Central memory CD8-positive, alpha-beta T cell (primary cell): ENCODE data around the gene RABEP2.

Source experiments
- ATAC-seq: fragments of 150-1000 bp; cut with Tn5 transposase; replicated peaks from 2 replicates; pipeline ENCODE4 v1.10.0; 2022; ENCODE audit warnings: mild to moderate bottlenecking, moderate FRiP score, moderate number of reproducible peaks; ENCODE audit not compliant: poor library complexity, severe bottlenecking; ENCODE audit errors: extremely low read depth
- DNase-seq, 2 donors: peaks; one replicate each; pipeline ENCODE4 v3.0.0; 2021; ENCODE audit warnings: low spot score in 2 of 2
- H3K27ac Mint-ChIP-seq: one replicate; pipeline ENCODE4 v1.8.0; 2022; ENCODE audit warnings: low read depth, mild to moderate bottlenecking, moderate library complexity, mixed read lengths
- H3K27me3 Mint-ChIP-seq: one replicate; pipeline ENCODE4 v1.8.0; 2022; ENCODE audit warnings: mixed read lengths
- H3K36me3 Mint-ChIP-seq: one replicate; pipeline ENCODE4 v1.8.0; 2022; ENCODE audit warnings: mild to moderate bottlenecking, moderate library complexity, mixed read lengths; ENCODE audit not compliant: insufficient read depth
- H3K4me1 Mint-ChIP-seq: one replicate; pipeline ENCODE4 v1.8.0; 2022; ENCODE audit warnings: mixed read lengths
- H3K4me3 Mint-ChIP-seq: one replicate; pipeline ENCODE4 v1.8.0; 2022; ENCODE audit warnings: mild to moderate bottlenecking, moderate library complexity, mixed read lengths
- H3K9me3 Mint-ChIP-seq: one replicate; pipeline ENCODE4 v1.8.0; 2022; ENCODE audit warnings: mixed read lengths

RABEP2 gene

DNA sequence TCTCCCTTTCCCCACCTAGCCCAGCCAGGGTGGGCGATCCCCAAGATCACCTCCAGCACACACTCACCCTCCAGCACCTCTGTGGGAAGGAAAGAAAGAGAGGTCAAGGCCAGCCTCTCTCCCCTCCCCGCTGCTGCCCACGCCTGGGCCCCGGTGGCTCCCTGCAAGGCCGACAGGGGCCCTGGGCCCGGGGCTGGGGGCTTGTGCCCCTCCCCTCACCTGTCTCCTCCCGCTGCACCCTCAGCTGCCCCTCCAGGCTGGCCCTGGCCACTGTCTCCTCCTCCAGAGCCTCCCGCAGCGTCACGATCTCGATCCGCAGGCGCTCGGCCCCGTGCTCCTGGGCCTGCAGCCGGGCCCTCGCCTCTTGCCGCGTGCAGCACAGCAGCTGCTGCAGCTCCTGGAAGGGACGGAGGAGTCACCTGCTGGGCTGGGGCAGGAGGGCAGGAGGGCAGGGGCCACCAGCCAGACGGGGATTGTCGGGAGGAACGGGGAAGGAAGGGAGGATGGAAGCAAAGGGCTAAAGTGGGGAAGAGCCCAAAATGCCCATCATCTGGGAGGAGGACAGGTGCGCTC lies 19.2 kb downstream of the RABEP2 start:
- no peak for ATAC-seq
- Mint-ChIP-seq H3K4me3 (no peak overlapping the region), H3K27ac (no peak overlapping the region), H3K36me3 (peaks cover 21% of the 10 kb centered on the region), H3K4me1 (no peaks in the 10 kb centered on the region), H3K9me3 (no peaks in the 10 kb centered on the region), H3K27me3 (no peaks in the 10 kb centered on the region)
- no peak for DNase-seq

DNA sequence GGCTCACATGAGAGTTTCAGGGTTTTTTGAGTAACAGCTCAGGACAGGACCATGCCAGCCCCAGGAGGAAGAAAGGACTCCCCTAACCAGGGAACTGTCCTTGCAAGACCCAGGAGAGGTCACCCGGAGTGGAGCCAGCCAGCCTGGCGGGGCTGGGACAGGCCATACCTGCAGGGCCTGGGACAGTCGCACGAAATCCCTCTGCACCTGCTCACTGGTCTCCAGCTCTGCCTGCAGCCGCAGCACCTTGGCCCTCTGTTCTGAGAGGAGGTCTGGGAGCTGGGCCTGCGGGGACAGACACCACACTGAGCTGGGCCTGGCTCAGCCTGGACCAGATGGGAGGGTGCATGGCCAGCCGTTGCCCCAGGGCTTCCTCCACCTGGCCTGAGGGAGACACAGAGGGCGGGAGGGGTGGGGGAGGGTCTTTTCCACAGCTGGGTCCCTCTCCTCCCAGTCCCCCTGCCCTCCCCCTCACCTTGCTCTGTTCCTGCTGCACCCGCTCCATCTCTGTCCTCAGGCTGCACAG lies 19.7 kb downstream of the RABEP2 start:
- Mint-ChIP-seq H3K9me3 (no peaks in the 10 kb centered on the region), H3K36me3 (peaks cover 17% of the 10 kb centered on the region), H3K4me1 (no peaks in the 10 kb centered on the region), H3K27ac (no peak overlapping the region), H3K4me3 (no peak overlapping the region), H3K27me3 (no peaks in the 10 kb centered on the region)
- DNase-seq (no peak), ATAC-seq (no peak)

DNA sequence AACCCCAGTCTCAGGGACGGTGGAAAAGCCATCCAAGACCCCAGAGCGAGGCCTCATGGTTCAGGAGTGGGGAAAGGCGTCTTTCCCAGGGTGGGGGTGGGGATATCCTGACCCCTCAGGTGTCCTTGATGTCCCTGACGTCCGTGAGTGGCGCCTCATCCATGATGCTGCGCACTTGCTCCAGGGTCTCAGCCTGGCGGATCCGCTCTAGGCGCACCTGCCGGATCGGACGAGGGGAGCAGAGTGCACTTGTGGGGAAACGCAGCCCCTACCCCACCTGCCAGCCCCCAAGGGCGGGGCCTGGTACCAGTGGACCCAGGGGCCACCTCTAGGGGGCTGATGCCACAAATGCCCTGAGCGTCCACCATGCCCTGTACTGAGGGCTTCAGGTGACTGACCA lies 20.2 kb downstream of the RABEP2 start:
- no peak for ATAC-seq
- no peak overlapping the region for H3K4me3 Mint-ChIP-seq
- H3K27ac Mint-ChIP-seq: no peak overlapping the region
- H3K36me3 Mint-ChIP-seq: peaks cover 14% of the 10 kb centered on the region
- no peaks in the 10 kb centered on the region for H3K4me1 Mint-ChIP-seq
- no peaks in the 10 kb centered on the region for H3K9me3 Mint-ChIP-seq
- H3K27me3 Mint-ChIP-seq: no peaks in the 10 kb centered on the region
- no peak for DNase-seq

DNA sequence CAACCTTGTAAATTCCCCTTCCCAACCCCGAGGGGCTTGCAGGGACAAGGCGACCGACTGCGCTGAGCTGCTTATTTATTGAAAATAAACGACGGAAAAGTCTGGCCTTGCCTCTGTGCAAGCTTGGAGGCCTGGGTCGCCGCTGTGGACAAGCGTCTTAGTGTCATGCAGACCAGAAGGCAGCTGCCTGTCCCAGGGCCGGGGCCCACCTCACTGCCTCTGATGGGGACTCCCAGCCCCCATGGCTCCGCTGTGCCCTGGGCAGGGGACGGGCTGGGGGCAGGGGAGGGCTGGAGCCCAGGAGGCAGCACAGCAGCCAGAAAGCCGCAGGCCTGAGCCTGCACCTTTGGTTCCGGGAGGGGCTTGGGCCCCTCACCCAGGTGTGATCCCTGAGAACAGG lies 20.7 kb downstream of the RABEP2 start:
- H3K27ac Mint-ChIP-seq: no peak overlapping the region
- peaks cover 12% of the 10 kb centered on the region for H3K36me3 Mint-ChIP-seq
- H3K4me3 Mint-ChIP-seq: no peak overlapping the region
- DNase-seq: no peak
- no peaks in the 10 kb centered on the region for H3K4me1 Mint-ChIP-seq
- no peaks in the 10 kb centered on the region for H3K9me3 Mint-ChIP-seq
- no peak for ATAC-seq
- no peaks in the 10 kb centered on the region for H3K27me3 Mint-ChIP-seq

DNA sequence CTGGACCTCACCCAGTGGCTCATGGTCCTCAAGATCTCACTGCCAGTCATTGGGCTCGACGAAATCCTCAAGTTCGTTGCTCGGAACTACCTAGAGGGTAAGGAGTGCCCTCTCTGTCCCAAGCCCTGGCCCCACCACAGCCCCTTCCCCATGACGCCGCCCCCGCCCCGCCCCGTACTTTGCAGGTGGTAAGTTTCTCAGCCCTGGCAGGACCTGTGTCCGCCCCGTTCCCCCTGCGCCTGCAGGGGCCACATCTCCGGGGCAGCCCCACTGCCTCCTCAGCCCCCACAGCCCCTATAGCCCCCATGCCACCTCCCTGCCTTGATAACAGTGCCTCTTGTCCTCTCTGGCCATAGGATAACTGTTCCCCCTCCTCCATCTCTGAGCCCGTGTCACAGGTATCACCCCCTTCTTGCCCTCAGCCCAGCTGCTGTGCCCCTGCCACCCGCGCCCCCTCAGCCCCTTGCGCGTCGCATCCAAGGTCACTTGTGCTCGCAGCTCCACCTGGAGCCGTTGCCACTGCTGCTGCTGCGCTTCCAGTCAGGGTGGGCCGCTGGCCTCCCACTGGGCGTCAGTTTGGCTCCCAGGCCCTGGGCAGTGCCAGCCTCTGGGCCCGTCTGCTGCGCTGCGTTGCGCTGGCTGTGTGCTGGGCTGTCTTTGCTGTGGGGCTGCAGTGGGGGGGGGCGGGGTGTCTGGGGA lies 21.5 kb downstream of the RABEP2 start:
- Mint-ChIP-seq H3K27ac (no peak overlapping the region), H3K36me3 (peaks cover 12% of the 10 kb centered on the region), H3K4me1 (no peaks in the 10 kb centered on the region), H3K27me3 (no peaks in the 10 kb centered on the region), H3K4me3 (no peak overlapping the region), H3K9me3 (no peaks in the 10 kb centered on the region)
- DNase-seq: no peak
- ATAC-seq: no peak

DNA sequence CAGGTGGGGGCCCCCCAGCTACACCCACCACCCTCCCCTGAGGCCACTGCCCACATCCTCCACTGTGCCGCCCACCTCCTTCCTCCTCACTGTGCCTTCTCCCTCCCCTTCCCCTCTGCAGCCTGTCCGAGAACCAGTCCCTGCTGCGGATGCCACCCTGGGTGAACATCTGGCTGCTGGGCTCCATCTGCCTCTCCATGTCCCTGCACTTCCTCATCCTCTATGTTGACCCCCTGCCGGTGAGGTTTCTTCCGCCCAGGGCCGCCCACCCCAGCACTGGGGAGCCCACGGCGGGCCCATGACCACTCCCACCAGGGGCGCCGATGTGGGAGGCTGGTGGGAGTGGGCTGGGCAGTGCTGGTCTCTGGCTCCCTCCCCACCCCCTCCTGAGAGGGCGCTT lies 22.1 kb downstream of the RABEP2 start:
- H3K27ac Mint-ChIP-seq: no peak overlapping the region
- H3K27me3 Mint-ChIP-seq: no peaks in the 10 kb centered on the region
- no peaks in the 10 kb centered on the region for H3K4me1 Mint-ChIP-seq
- ATAC-seq (no peak), DNase-seq (no peak)
- H3K4me3 Mint-ChIP-seq: no peak overlapping the region
- H3K36me3 Mint-ChIP-seq: peaks cover 10% of the 10 kb centered on the region
- H3K9me3 Mint-ChIP-seq: no peaks in the 10 kb centered on the region

DNA sequence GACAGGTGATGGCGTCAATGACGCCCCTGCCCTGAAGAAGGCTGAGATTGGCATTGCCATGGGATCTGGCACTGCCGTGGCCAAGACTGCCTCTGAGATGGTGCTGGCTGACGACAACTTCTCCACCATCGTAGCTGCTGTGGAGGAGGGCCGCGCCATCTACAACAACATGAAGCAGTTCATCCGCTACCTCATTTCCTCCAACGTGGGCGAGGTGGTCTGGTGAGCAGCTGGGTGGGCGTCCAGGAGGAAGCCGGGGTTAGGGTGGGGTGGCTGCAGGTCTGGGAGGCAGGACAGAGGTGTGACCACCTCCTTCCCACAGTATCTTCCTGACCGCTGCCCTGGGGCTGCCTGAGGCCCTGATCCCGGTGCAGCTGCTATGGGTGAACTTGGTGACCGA lies 23.2 kb downstream of the RABEP2 start:
- DNase-seq (no peak), ATAC-seq (no peak)
- H3K27ac Mint-ChIP-seq: no peak overlapping the region
- no peaks in the 10 kb centered on the region for H3K4me1 Mint-ChIP-seq
- no peaks in the 10 kb centered on the region for H3K27me3 Mint-ChIP-seq
- no peak overlapping the region for H3K4me3 Mint-ChIP-seq
- no peaks in the 10 kb centered on the region for H3K9me3 Mint-ChIP-seq
- H3K36me3 Mint-ChIP-seq: peaks cover 8% of the 10 kb centered on the region

DNA sequence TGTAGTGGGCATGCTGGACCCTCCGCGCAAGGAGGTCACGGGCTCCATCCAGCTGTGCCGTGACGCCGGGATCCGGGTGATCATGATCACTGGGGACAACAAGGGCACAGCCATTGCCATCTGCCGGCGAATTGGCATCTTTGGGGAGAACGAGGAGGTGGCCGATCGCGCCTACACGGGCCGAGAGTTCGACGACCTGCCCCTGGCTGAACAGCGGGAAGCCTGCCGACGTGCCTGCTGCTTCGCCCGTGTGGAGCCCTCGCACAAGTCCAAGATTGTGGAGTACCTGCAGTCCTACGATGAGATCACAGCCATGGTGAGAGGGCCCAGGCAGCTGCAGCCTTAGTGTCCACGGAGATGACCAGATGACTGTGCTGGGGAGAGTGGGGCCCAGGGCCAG lies 24.4 kb downstream of the RABEP2 start:
- Mint-ChIP-seq H3K36me3 (peaks cover 3% of the 10 kb centered on the region), H3K27ac (no peak overlapping the region), H3K9me3 (no peaks in the 10 kb centered on the region), H3K27me3 (no peaks in the 10 kb centered on the region), H3K4me1 (no peaks in the 10 kb centered on the region), H3K4me3 (no peak overlapping the region)
- DNase-seq (no peak), ATAC-seq (no peak)

DNA sequence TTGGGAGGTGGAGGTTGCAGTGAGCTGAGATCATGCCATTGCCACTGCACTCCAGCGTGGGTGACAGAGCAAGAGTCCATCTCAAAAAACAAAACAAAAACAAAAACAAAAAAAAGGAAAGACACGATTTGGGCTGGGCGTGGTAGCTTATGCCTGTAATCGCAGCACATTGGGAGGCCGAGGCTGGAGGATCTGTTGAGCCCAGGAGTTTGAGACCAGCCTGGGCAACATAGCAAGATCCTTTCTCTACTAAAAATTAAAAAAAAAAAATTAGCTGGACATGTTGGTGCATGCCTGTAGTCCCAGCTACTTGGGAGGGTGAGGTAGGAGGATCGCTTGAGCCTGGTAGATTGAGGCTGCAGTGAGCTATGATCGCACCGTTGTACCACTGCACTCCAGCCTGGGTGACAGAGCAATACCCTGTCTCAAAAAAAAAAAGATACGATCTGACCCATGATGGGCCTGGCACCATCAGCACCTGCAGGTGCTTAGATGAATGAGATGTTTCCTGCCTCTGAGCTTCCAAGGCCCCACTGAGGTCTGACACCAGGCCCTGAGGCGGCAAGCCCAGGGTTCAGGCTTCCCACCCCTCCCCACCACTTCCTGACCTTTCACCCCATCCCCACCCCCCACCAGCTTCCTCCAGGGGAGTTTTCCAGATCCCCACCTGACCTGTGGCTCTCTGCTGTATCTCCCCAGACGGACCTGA lies 25.0 kb downstream of the RABEP2 start:
- Mint-ChIP-seq H3K36me3 (peaks cover 2% of the 10 kb centered on the region), H3K27ac (no peak overlapping the region), H3K4me3 (no peak overlapping the region), H3K9me3 (no peaks in the 10 kb centered on the region), H3K4me1 (no peaks in the 10 kb centered on the region), H3K27me3 (no peaks in the 10 kb centered on the region)
- DNase-seq (no peak), ATAC-seq (no peak)

DNA sequence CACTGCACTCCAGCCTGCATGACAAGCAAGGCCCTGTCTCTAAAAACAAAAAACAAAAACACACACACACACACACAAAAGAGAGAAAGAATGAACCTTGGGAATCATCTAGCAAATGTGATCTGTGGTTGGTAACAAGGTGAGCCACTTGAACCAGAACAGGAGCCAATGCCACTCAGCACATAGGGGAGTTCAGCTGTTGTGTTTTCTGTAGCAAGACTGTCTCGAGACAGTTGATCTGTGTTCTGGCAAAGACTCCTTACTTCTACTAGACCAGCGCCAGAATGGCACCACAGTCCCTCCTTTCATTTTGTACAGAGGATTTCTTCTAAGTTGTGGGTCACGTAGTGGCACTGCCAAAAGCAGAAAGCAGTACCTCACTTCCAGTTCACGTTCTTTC lies 26.1 kb downstream of the RABEP2 start:
- H3K27me3 Mint-ChIP-seq: no peaks in the 10 kb centered on the region

DNA sequence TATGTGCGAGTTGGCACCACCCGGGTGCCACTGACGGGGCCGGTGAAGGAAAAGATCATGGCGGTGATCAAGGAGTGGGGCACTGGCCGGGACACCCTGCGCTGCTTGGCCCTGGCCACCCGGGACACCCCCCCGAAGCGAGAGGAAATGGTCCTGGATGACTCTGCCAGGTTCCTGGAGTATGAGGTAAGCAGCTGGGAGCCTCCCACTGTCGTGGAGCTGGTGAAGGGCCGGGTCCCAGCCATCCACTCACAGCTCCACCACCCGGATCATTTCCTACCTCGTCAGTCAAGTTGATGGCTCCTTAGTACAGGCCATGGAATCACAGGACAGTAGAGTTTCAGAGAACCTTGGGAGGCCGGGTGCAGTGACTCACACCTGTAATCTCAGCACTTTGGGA lies 26.8 kb downstream of the RABEP2 start:
- Mint-ChIP-seq H3K4me3 (no peak overlapping the region), H3K4me1 (no peaks in the 10 kb centered on the region), H3K27me3 (no peaks in the 10 kb centered on the region), H3K9me3 (no peaks in the 10 kb centered on the region), H3K36me3 (no peaks in the 10 kb centered on the region), H3K27ac (no peak overlapping the region)
- DNase-seq (no peak), ATAC-seq (no peak)

More for the DNA sequence above, 26.1 kb downstream of the RABEP2 start:
- DNase-seq (no peak), ATAC-seq (no peak)
- Mint-ChIP-seq H3K9me3 (no peaks in the 10 kb centered on the region), H3K27ac (no peak overlapping the region), H3K36me3 (peaks cover under 1% of the 10 kb centered on the region), H3K4me1 (no peaks in the 10 kb centered on the region), H3K4me3 (no peak overlapping the region)

DNA sequence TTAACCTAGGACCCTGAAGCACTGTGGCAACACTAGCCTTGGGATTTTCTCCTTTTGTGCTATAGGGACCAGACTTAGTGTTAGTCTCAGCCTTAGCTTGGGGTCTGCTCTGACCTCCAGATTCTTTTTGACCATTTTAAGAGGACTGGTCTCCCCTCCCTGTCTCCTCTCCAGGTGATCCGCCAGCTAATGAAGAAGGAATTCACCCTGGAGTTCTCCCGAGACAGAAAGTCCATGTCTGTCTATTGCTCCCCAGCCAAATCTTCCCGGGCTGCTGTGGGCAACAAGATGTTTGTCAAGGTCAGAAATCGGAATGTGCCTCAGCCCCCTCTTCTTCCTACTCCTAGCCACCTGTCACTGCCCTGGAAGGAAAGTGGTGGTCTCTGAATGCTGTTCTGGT lies 27.2 kb downstream of the RABEP2 start:
- DNase-seq (no peak), ATAC-seq (no peak)
- Mint-ChIP-seq H3K36me3 (no peaks in the 10 kb centered on the region), H3K4me1 (no peaks in the 10 kb centered on the region), H3K4me3 (no peak overlapping the region), H3K9me3 (no peaks in the 10 kb centered on the region), H3K27me3 (no peaks in the 10 kb centered on the region), H3K27ac (no peak overlapping the region)

DNA sequence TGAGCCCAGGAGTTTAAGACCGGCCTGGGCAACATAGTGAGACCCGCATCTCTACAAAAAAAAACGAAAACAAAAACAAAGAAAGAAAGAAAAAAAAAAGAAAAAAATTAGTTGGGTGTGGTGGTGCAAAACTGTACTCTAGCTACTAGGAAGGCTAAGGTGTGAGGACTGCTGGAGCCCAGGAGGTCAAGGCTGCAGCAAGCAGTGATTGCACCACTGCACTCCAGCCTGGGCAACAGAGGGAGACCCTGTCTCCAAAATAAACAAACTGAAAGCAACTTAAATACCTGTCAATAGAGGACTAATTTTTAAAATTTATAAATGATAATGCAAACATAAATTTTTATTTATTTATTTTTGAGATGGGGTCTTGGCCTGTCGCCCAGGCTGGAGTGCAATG lies 29.4 kb downstream of the RABEP2 start:
- Mint-ChIP-seq H3K4me1 (no peaks in the 10 kb centered on the region), H3K27ac (no peak overlapping the region), H3K36me3 (no peaks in the 10 kb centered on the region), H3K27me3 (no peaks in the 10 kb centered on the region), H3K9me3 (no peaks in the 10 kb centered on the region), H3K4me3 (no peak overlapping the region)
- DNase-seq: no peak
- ATAC-seq: no peak
